HG03095 (cell line): ENCODE results near the gene TAF11L13.
"Not testable (repeated sequence)": the region's sequence is repeated elsewhere in the genome, so short reads cannot be mapped to it uniquely, and the experiment has no call there.

Experiments
- ATAC-seq: cut with Tn5 transposase; IDR thresholded peaks from one replicate; pipeline ENCODE4 v1.9.1; 2021; ENCODE audit warnings: moderate library complexity; ENCODE audit not compliant: unreplicated experiment

Gene TAF11L13

GRCh38 chr5:17631788-17632187 lies at the start of gene TAF11L13:
Gene TAF11L13, plus strand, starts transcription at chr5:17632088.
- ATAC-seq = not testable (repeated sequence)

DNA sequence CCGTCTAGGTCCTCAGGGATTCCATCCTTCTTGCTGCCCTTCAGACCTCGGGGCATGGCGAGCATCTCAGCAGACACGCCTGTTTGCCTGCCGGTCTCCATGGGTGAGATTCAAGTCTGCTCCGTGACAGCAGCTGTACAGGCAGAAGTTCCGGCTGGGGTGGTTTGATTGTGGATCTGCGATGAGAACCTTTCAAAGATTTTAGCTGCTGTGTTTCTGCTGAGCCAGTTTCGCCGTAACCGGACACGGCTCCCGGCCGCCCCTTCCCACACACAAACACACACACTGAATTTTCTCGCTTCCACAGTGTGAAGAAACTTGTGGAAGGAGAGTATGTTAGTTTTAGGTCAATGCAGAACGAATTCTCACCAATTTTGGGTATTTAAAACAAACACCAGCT lies 46.2 kb upstream of the TAF11L13 start, which contains the start of gene TAF11L7:
Gene TAF11L7, minus strand, starts transcription at position 101 of the 400 bp plus-strand sequence.
- ATAC-seq = not testable (repeated sequence)

DNA sequence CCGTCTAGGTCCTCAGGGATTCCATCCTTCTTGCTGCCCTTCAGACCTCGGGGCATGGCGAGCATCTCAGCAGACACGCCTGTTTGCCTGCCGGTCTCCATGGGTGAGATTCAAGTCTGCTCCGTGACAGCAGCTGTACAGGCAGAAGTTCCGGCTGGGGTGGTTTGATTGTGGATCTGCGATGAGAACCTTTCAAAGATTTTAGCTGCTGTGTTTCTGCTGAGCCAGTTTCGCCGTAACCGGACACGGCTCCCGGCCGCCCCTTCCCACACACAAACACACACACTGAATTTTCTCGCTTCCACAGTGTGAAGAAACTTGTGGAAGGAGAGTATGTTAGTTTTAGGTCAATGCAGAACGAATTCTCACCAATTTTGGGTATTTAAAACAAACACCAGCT lies 41.0 kb upstream of the TAF11L13 start, which contains the start of gene TAF11L8:
Gene TAF11L8, minus strand, starts transcription at position 101 of the 400 bp plus-strand sequence.
- not testable (repeated sequence) for ATAC-seq

DNA sequence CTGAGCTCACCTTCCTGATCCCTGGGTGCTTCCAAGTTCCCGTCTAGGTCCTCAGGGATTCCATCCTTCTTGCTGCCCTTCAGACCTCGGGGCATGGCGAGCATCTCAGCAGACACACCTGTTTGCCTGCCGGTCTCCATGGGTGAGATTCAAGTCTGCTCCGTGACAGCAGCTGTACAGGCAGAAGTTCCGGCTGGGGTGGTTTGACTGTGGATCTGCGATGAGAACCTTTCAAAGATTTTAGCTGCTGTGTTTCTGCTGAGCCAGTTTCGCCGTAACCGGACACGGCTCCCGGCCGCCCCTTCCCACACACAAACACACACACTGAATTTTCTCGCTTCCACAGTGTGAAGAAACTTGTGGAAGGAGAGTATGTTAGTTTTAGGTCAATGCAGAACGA lies 37.6 kb upstream of the TAF11L13 start, which contains the start of gene TAF11L9:
Gene TAF11L9, minus strand, starts transcription at position 140 of the 400 bp plus-strand sequence.
- not testable (repeated sequence) for ATAC-seq

GRCh38 chr5:17597728-17598127 lies 34.2 kb upstream of the TAF11L13 start, which contains the start of gene TAF11L10:
Gene TAF11L10, minus strand, starts transcription at chr5:17597828.
- ATAC-seq = not testable (repeated sequence)

DNA sequence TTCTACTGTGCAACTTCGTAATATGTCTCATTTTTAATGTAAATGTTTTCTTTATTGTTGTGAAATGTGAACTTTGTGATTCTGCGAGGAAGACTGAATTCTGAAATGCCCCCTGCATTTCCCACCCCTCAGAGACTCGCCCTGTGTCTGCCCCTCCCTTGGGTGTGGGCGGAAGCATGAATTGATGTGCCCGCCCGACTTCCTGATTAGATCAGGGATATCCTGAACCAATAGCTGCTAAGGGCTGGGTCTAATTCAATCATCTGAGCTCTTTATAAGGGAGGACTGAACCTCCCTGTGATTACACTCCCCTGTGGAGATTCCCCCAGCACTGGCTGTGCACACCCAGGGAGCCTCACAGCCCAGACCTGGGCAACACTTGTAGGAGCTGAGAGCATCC lies 28.0 kb upstream of the TAF11L13 start, which contains the start of gene TAF11L11:
Gene TAF11L11, plus strand, starts transcription at position 304 of the 400 bp plus-strand sequence.
- not testable (repeated sequence) for ATAC-seq

DNA sequence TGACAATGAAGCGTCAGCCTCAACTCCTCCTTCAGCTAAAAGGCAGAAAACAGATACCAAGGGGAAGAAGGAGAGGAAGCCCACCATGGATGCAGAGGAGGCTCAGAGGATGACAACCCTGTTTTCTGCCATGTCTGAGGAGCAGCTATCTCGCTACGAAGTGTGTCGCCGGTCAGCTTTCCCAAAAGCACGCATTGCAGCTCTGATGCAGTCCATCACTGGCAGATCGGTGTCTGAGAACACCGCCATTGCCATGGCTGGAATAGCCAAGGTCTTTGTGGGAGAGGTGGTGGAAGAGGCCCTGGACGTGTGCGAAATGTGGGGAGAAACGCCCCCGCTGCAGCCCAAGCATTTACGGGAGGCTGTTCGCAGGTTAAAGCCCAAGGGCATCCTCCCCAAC lies 26.9 kb upstream of the TAF11L13 start:
- no peak for ATAC-seq

- not testable (repeated sequence) for ATAC-seq
Observed at GRCh38 chr5:17607461-17607860, 24.4 kb upstream of the TAF11L13 start.

DNA sequence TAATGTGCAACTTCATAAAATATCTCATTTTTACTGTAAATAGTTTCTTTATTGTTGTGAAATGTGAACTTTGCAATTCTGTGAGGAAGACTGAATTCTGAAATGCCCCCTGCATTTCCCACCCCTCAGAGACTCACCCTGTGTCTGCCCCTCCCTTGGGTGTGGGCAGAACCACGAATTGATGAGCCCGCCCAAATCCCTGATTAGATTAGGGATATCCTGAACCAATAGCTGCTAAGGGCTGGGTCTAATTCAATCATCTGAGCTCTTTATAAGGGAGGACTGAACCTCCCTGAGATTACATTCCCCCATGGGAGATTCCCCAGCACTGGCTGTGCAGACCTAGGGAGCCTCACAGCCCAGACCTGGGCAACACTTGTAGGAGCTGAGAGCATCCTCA lies 21.8 kb upstream of the TAF11L13 start, which contains the start of gene TAF11L12:
Gene TAF11L12, plus strand, starts transcription at position 301 of the 400 bp plus-strand sequence.
- not testable (repeated sequence) for ATAC-seq

GRCh38 chr5:17614872-17615605 lies 16.8 kb upstream of the TAF11L13 start:
- ATAC-seq = no peak

GRCh38 chr5:17619354-17619753 lies 12.5 kb upstream of the TAF11L13 start:
- no peak for ATAC-seq

DNA sequence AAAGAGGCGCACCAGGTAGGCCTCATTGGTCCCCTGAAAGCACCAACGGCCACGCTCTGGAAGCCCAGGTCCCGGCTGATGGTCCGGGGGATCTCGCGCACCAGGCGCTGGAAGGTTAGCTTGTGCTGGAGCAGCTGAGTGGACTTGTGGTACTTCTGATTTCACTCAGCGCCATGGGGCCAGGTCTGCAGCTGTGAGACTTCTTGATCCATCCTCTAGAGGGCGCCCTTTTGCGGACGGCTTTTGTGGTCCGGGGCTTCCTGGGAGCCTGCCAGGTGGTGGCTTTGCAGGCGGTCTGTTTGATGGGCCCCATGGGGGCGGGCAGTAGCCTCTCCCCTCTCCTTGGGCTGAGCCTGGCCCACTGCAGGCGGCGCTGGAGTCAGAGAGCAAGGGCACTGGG lies 11.3 kb upstream of the TAF11L13 start:
- ATAC-seq = no peak

DNA sequence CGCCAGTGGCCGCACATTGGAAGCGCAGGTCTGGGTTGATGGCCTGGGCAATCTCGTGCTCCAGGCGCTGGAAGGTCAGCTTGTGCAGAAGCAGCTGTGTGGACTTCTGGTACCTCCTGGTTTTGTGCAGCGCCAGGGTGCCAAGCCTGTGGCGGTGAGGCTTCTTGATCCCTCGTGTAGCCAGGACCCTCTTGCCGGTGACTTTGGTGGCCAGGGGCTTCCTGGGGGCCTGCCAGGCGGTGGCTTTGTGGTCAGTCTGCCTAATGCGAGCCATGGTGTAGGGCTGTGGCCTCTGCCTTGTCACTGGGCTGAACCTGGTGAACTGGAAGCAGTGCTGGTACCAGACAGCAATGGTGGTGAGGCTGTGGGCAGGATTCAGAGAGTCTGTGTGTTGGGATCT lies 6.2 kb upstream of the TAF11L13 start:
- ATAC-seq = no peak

DNA sequence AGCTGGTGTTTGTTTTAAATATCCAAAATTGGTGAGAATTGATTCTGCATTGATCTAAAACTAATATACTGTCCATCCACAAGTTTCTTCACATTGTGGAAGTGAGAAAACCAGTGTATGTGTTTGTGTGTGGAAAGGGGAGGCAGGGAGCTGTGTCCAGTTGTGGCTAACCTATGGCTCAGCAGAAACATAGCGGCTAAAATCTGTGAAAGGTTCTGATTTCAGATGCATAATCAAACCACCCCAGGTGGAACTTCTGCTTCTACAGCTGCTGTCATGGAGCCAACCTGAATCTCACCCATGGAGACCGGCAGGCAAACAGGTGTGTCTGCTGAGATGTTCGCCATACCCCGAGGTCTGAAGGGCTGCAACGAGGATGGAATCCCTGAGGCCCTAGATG lies 2.3 kb downstream of the TAF11L13 start, which contains the start of gene TAF11L14:
Gene TAF11L14, plus strand, starts transcription at position 301 of the 400 bp plus-strand sequence.
- ATAC-seq = no peak

DNA sequence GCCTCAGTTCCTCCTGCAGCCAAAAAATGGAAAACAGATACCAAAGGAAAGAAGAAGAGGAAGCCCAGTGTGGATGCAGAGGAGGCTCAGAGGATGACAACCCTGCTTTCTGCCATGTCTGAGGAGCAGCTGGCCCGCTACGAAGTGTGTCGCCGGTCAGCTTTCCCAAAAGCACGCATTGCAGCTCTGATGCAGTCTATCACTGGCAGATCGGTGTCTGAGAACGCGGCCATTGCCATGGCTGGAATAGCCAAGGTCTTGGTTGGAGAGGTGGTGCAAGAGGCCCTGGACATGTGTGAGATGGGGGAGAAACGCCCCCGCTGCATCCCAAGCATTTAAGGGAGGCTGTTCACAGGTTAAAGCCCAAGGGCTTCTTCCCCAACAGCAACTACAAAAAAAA lies 17.3 kb downstream of the TAF11L13 start:
- ATAC-seq = not testable (repeated sequence)

GRCh38 chr5:17655201-17655759 lies 23.4 kb downstream of the TAF11L13 start:
- ATAC-seq = not testable (repeated sequence)

DNA sequence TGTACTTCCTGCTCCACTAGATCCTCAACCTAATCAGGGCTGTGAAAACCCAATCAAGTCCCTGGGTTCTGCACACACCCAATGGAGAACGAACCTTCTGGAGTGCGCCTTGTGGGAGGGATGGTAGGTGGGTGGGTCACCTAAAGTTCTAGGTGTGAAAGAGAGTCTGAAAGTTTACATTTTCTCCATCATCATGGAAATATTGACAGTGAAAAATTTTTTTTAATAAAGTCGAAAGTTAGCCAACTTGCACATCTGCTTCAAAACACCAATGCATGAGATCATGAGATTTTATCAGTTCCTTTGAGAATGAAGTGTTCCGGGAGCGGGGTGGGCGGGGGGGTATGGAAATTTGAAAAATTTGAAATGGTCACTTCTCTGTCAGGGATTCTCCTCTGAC lies 24.0 kb downstream of the TAF11L13 start:
- ATAC-seq = no peak

DNA sequence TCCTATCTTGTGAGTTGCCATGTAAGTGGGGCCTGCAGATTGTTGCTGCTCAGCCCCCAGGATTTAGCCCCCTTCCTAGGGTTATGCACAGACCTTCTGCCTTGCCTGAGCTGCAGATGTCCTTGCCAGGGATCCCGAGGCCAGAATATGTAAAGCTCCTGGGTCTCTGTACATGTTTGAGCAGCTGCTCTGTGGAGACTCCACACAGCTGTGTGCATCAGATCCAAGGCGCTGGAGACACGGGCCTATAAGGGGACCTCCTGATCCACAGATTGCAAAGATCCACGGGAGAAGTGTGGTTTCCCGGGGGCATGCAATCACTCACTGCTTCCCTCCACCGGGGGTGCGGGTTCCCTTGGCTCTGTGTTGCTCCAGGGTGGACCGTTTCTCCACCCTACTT lies 31.3 kb downstream of the TAF11L13 start:
- ATAC-seq = no peak

GRCh38 chr5:17665836-17666235 lies 33.9 kb downstream of the TAF11L13 start:
- no peak for ATAC-seq

DNA sequence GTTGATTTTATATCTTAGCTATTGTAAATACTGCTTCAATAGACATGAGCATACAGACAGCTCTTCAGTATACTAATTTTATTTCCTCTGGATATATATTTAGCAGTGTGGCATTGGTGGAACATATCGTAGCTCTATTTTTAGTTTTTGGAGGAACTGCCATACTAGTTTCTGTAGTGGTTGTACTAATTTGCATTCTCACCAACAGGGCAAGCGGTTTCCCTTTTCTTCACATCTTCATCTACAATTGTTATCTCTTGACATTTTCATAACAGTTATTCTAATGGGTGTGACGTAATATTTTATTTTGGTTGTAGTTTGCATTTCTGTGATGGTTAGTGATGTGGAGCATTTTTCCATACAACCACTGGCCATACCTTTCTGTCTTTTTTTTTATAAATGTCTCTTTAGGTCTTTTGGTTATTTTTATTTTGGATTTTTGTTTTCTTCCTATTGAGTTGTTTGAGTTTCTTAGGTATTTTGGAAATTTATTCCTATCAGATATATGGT lies 34.9 kb downstream of the TAF11L13 start:
- no peak for ATAC-seq

DNA sequence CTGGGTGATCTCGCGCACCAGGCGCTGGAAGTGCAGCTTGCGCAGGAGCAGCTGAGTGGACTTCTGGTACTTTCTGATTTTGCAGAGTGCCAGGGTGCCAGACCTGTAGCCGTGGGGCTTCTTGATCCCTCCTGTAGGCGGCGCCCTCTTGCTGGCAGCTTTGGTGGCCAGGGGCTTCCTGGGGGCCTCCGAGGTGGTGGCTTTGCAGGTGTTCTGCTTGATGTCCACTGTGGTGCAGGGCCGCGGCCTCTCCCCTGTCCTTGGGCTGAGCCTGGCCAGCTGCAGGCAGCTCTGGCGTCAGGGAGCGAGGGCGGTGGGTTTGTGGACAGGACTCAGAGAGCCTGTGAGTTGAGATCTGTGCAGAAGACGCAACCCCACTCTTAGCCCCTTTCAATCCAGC lies 38.5 kb downstream of the TAF11L13 start:
- no peak for ATAC-seq
